ENCODE results near the gene DIP2A.
"Not testable (repeated sequence)": the region's sequence is repeated elsewhere in the genome, so short reads cannot be mapped to it uniquely, and the experiment has no call there.

The DIP2A gene

DNA sequence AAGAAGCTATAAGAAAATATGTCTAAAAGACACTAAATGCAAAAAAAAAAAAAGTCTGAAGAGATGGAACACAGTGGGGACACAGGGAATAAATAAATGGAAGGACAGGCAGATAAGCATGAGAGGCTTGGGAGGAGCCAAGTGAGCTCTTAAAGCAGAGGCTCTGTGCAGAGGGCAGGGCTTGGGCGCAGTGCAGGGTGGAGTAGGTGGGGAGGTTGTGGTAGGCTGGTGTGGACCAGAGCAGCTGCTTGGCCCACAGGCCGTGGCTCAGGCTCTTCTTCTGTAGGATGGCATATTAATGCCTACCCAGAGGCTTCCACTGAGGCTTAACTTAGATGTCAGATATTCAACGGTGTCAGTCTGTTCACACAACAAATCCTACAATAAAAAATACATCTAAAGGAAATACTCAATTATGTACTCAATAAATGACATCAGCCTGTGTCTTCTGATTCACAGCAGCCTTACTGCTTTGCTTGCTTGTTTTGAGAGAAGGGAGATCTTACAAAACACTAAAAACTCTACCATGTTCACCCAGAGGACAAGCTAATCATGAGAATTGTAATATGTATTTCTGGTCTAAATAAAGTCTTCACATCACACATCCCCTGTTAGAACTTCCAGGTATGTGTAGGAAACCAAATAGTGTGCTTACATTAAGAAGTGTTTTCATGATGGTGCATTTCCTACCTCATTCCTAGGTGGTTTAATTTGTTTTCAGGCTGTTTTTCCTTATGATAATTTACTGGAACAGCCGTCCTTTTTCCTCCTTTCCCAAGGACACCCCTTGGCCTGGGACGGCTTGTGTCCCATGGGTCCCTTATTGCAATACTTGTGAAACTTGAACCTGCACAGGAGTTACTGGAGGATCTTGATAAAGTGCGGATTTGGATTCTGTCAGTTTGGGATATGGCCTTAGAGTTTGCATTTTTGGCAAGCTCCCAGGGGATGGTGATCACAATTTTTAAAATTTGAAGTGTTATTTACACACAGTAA lies 24.9 kb downstream of the DIP2A start:
- DNase-seq, result no peak

DNA sequence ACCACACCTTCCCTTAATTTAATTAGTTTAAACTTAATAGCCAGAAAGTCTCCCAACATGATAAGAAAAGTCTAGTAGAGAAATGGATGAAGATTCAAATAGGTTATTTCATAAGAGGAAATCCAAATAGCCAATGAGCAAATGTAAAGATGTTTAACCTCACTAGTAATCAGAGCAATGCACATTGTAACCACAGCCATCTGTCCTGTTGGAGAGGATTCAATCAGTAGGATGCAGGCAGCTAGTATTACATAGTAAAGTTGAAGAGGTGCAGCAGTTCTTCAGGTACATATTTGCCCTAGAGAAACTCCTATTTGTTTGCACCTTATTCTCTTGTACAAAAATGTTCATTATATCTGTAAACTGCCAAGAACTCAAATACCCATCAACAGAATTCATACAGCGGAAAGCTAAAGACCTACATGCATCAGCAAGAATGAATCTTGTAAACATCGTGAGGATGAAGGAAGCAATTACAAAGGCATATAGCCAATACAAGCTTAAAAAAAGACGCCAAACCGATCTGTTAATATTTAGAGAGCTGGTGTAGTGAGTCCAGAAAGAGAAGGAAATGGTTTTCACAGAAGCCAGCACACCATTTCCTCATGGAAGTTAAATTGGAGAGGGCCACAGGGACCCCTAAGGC lies 27.9 kb downstream of the DIP2A start:
- no peak for DNase-seq

DNA sequence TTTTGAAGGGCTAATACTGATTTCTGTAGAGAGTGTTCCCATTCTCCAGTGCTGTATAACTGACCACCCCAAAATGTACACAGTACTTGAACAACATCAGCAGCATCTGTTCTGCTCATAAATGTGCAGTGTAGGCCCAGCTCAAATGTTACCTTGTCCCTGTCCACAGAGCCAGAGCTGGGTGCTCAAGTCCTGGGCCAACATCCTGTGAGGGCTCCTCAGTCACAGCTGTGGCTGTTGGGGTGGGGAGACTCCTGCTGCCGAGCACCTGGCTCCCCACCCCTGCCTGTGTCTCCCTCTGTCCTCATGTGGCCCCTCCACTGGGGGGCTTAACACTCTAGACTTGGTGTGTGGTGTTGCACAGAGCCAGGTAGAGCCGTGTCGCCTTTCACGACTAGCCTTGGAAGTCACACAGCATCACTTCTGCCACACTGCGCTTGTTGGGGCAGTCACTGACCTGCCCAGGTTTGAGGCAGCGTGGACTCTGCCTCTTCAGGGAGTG lies 30.5 kb downstream of the DIP2A start:
- no peak for DNase-seq

DNA sequence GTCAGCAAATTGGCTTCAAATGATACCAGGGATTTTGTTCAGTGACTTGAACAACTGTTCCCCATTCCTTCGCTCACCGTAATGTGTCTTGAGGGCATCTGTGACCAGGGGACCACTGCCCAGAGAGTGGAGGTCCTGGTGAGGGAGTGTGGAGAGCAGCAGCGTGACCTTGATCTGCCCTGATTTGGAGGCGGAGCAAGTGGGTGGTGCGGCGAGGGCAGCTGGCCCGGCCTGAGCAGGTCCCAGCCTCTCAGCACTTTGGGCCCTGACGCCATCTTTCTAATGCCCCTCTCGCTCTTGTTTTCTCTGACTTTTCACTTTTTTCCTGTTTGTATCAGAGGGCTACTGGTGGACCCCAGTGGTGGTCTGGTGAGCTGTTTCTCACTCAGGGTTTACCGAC lies 31.1 kb downstream of the DIP2A start:
- DNase-seq, result no peak

DNA sequence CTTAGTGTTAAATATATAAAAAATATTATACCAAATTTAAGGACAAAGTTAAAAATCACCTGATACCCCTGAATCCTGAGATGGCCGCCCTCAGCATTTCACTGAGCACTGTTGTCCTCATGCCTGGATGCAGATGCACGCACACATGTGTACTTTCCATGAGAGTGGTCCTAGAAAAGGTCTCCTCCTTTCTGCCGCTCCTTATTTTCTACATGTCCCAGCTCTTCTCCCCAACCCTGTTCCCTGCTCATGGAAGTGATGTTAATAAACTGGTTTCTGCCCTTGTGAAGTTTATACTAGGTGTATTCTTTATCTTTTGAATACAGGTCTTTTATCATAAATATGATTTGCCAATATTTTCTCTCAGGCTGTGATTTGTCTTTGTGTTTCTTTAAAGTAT lies 32.9 kb downstream of the DIP2A start:
- no peak for DNase-seq

DNA sequence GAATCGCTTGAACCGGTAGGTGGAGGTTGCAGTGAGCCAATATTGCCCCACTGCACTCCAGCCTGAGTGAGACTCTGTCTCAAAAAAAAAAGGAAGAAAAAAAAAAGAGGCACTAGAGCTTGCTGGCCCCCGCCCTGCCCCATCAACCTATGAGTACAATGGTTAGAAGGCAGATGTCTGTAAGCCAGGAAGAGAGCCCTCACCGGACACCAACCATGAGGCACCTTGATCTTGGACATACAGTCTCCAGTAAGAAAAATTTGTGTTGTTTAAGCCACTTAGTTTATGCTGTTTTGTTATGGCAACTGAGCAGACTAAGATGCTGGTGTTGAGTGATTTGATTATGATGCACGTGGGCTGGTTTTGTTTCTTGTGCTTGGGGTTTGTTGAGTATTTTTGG lies 34.2 kb downstream of the DIP2A start:
- no peak for DNase-seq

DNA sequence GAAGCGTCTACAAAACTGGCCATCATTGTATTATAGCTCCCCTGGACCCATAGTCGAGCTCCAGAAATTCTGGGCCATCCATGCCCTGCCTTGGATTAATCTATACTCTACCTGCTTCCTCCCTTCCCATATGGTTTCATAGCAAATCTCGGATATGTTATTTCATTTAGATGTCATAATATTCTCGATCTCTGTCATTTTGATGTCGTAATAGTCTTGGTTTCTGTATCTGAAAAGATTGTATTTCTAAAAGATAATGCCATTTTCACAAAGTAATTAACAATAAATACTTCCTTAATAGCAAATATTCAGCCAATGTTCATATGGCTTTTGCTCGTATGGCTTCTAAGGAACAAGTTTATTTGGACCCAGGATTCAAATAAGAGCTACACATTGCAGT lies 35.1 kb downstream of the DIP2A start:
- DNase-seq, result no peak

DNA sequence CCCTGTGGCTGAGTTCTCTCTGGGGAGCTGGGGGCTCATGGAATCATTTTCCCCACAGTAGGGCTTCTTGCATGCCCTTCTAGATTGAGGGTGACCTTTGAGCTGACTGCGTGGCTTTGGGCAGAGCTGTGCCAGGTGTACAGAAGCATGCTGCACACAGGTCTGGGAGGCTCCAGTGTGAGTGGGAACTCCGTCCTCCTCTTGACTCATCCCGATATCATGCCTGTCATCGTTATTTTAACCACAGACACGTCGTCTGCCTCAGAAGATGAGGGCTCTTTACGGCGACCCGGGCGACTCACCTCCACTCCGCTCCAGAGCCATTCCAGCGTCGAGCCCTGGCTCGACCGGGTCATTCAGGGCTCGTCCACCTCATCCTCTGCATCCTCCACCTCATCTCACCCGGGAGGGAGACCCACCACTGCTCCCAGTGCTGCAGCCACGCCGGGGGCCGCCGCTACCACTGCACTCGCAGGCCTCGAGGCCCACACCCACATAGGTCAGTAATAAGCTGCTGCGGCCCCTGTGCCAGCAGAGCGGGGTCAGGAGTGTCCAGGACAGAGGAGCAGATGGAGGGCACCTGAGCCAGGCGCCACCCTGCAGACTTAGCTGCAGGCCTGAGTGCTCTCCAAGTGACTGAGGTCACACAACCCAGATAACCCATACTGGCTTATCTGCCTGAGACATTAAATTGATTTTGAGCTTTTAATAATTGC lies 39.8 kb downstream of the DIP2A start:
- no peak for DNase-seq

DNA sequence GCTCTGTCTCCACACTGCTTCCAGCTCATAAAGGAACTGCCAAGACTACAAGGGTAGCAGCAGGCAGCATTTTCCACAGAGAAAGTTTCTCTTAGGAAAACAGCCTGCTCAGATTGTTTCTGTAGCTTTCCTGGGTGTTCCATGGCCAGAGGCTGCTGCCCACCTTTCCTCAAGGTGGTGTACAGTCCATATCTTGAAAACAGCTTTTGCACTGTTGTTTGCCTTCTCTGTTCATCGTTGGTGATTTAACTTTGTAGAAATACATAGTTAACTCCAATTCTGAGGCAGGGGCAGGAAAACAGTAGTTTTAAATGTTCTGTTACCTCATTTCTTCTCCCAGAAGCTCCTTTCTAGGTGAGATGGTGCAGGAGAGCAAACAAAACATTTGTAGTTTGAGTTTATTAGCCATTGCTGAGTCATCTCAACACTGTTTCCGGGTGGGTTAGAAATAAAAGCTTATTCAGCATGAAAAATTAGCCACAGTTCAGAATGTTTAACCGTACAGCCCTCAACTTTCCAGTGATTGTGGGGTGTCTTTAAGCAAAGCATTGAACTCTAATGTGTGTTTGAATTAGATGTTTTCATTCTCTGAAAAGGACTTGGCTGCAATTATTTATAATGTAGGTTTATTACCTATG lies 41.7 kb downstream of the DIP2A start:
- no peak for DNase-seq

DNA sequence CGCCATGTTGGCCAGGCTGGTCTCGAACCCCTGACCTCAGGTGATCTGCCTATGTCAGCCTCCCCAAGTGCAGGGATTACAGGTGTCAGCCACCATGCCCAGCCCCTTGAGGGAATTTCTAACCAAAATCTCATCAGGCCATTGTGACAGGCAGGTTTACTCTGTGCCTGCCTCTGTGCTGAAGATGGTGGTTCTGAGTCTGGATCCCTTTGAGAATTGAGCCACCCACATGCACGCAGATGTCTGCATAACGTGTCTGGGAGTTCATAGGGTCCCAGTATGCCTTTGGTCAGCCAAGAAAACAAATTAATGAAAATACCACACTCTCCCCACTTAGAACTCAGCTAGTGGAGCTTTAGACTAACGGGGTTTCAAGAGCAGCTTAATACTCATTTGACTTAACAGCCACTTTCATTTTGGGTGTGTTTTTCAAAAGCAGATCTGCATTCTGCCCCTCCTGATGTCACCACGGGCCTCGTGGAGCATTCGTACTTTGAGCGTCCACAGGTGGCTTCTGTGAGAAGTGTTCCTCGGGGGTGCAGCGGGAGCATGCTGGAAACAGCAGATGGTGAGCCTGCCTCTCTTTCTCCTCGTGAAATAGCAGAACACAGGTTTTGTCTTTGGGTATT lies 45.3 kb downstream of the DIP2A start:
- no peak for DNase-seq

DNA sequence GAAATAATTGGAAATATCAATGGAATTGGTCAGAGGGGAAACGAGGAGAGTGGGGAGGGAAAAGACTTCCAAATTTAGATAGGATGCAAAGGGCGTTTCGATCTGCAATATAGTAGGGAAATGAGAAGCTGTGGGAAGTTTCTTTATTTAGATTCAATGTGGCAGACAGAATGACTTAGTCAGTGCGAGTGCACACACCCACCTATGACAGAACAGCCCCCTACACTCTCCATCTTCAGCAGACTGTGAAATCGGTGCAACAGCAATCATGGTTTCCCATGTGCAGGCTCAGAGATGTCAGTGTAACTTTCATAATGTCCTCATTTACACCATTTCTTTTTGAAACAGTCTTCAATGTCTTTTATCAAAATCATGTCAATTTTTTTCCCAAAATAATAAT lies 46.0 kb downstream of the DIP2A start:
- no peak for DNase-seq

DNA sequence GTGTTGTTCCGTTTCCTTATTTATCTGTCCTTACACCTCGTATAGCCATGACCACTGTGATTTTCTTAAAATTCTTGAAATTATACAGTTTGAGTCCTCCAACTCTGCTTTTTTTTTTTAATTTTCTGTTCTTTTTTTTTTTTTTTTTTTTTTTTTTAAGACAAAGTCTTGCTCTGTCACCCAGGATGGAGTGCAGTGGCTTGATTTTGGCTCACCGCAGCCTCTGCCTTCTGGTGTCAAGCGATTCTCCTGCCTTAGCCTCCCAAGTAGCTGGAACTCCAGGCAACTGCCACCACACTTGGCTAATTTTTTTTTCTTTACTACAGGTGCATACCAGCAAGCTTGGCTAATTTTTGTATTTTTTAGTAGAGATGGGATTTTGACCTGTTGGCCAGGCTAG lies 48.9 kb downstream of the DIP2A start:
- DNase-seq, result no peak

DNA sequence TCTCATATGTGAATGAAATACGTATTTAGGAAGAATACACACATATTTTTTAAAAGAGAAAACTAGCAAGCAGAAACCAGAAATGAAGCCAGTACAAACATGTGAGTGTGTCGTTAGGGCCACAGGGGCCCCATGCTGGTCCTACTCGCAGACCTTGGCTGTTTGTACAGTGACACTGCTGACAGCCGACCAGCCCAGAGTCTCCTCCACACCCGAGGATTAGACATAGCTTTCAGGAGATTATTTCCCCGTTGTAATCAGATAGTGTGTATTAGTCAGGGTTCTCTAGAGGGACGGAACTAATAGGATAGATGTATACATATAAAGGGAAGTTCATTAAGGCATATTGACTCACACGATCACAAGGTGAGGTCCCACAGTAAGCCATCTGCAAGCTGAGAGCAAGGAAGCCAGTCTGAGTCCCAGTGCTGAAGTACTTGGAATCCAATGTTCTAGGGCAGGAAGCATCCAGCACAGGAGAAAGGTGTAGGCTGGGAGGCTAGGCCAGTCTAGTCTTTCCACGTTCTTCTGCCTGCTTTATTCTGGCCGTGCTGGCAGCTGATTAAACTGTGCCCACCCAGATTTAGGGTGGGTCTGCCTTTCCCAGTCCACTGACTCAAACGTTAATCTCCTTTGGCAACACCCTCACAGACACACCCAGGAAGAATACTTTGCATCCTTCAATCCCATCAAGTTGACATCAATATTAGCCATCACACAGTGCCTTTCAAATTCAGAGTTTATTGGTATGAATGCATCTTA lies 51.2 kb downstream of the DIP2A start:
- no peak for DNase-seq

DNA sequence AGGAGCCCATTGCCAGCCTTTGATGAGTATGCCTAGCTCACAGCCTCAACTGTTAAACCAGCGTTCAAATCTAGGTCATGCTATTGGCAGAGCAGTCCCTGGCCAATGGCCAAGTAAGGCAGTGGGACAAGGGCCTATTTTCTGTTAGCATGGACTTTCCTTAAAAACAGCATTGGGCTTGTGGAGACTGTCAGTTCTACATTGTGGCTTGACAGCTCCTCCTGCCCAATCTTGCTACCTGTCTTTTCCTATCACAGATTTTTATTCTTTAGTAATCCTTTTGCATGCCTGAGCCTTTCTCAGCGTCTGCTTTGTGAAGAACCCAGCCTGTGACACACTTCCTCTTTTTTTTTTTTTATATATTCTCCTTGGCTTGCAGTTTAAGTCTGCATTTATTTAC lies 56.4 kb downstream of the DIP2A start:
- DNase-seq, result no peak

DNA sequence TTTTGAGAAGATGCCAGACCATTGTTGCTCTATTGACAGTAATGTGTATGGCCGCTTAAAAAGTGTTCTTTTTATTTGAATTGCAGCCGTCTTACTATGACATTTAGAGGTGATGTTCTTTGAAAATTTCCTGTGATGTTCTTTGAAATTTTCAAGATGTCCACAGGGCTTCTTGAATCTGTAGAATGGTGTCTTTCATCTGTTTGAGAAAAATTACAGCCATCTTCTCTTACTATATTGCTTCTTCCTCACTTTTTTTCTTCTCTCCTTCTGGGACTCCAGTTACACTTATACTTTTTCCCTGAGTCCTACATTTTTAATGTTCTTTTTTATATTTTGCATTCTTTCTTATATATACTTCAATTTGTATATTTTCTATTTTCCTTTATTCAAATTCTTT lies 57.4 kb downstream of the DIP2A start:
- no peak for DNase-seq

DNA sequence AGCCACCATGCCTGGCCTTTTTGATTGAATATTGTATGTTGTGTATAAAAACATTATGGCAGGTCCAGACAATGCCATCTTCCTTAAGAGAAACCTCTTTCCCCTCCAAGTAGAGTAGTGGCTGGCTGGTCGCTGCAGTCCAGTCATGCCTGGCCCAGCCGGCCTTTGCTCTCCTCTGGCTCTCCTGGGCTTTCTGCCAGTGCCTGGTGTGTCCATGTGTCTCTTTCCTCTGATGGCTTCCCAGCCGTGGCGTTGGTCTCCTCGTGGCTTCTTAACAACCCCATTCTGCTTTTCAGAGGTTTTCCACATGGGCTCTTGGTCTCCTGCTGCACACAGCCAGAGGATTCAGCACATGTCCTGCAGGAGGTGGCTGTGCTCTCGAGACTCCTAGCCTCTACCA lies 58.7 kb downstream of the DIP2A start:
- DNase-seq, result no peak

DNA sequence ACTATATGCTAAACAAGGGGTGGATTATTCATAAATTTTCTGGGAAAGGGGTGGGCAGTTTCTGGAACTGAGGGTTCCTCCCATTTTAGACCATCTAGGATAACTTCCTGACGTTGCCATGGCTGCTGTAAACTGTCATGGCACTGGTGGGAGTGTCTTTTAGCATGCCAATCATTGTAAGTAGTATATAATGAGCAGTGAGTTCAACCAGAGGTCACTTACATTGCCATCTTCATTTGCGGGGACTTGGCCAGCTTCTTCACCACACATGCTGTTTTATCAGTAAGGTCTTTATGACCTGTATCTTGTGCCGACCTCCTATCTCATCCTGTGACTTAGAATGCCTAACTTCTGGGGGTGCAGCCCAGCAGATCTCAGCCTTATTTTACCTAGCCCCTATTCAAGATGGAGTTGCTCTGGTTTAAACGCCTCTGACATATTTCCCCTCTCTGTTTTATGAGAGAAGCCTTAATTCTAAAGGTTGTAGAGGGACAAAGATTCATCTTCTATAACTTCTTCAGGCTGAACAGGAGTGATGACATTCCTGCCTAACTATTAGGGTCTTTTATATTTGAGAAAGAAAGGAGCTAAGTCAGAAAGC lies 60.4 kb downstream of the DIP2A start:
- DNase-seq, result no peak

DNA sequence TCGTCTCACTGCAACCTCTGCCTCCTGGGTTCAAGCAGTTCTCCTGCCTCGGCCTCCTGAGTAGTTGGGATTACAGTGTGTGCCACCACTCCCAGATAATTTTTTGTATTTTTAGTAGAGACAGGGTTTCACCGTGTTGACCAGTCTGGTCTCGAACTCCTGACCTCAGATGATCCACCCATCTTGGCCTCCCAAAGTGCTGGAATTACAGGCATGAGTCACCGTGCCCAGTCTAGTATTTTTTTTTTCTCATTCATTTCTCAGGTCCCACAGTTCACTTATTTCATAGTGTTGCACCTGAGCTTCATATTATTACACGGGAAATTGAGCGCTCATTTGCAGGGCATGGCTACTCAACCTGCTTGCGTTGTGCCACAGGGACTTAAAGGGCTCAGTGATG lies 68.7 kb downstream of the DIP2A start:
- not testable (repeated sequence) for DNase-seq

DNA sequence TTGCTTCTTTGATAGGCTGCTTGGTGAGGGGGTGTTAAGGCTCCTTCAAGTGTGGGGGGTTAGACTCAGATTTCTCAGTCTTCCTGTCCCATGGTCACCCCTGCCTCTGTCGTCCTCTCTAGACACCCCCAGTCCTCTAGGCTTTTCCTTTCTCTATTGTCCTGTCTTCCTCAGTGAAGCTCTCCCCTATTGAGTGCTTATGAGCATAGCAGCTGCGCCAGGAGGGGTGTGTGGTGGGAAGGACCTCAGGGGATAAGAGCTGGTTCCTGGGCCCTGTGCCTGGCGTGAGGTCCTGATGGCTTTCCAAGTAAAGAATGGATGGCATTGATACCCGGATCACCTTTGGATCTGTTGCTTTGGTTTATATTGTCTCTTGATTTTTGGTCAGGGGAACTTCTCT lies 69.1 kb downstream of the DIP2A start:
- no peak for DNase-seq

DNA sequence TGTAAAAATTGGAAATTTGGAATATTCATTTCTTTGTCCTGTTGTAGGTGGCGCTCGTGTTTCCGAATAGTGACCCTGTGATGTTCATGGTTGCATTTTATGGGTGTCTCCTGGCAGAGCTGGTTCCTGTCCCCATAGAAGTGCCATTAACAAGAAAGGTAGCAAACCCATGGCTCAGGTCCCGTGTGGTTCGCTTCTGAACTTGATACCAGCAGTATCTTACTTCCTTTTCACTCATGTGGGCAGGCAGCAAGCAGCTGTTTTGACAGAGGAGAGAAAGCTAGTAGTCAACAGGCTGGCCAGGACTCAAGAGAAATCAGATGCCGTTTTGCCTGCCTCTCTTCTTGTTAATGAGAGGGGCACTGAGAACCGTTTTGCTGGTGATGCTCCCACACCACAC lies 73.4 kb downstream of the DIP2A start:
- no peak for DNase-seq

DNA sequence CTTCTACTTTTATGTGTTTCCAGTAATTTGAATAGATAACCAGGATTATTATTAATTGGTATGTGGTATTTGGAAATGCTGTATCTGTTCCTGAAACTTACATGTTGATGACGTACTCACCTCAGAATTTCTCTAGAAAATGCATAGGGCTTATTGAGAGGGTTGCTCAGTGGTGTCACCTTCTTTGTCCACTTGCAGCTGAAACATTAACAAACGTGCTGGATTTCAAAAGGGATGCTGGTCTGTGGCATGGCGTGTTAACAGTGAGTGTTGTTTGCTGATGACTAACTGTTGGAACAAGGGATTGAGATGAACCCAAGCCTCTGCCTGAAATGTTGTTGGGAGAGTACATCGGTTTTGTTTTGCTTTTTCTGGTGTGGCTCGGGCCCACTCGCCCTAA lies 78.3 kb downstream of the DIP2A start:
- no peak for DNase-seq

All from GDM1 (cell line).